ENCODE results near the gene PTBP3.
"Not testable (repeated sequence)": the region's sequence is repeated elsewhere in the genome, so short reads cannot be mapped to it uniquely, and the experiment has no call there.

The PTBP3 gene

GRCh38 chr9:112200711-112201110 lies 132.7 kb downstream of the PTBP3 start:
- DNase-seq (ENCODE audit: low read depth), result no peak

GRCh38 chr9:112198646-112199045 lies 134.8 kb downstream of the PTBP3 start:
- DNase-seq (ENCODE audit: low read depth), result no peak

GRCh38 chr9:112194969-112195431 lies 138.4 kb downstream of the PTBP3 start:
- no peak for DNase-seq (ENCODE audit: low read depth)

GRCh38 chr9:112193572-112194288 lies 139.7 kb downstream of the PTBP3 start:
- no peak for DNase-seq (ENCODE audit: low read depth)

- not testable (repeated sequence) for DNase-seq (ENCODE audit: low read depth)
Measured at GRCh38 chr9:112190320-112190719, 143.1 kb downstream of the PTBP3 start.

- no peak for DNase-seq (ENCODE audit: low read depth)
Measured at GRCh38 chr9:112188884-112189283, 144.5 kb downstream of the PTBP3 start.

- no peak for DNase-seq (ENCODE audit: low read depth)
Measured at GRCh38 chr9:112187404-112187803, 146.0 kb downstream of the PTBP3 start.

- no peak for DNase-seq (ENCODE audit: low read depth)
Measured at GRCh38 chr9:112186695-112187094, 146.7 kb downstream of the PTBP3 start.

- no peak for DNase-seq (ENCODE audit: low read depth)
Measured at GRCh38 chr9:112184946-112185345, 148.5 kb downstream of the PTBP3 start.

GRCh38 chr9:112184221-112184620 lies 149.2 kb downstream of the PTBP3 start:
- DNase-seq (ENCODE audit: low read depth), result no peak

- DNase-seq (ENCODE audit: low read depth), result no peak
Measured at GRCh38 chr9:112180387-112180881, 153.0 kb downstream of the PTBP3 start.

- DNase-seq (ENCODE audit: low read depth), result no peak
Measured at GRCh38 chr9:112179816-112180215, 153.6 kb downstream of the PTBP3 start.

- no peak for DNase-seq (ENCODE audit: low read depth)
Measured at GRCh38 chr9:112176524-112176923, 156.9 kb downstream of the PTBP3 start.

GRCh38 chr9:112175796-112176315 lies 157.6 kb downstream of the PTBP3 start:
- no peak for DNase-seq (ENCODE audit: low read depth)

GRCh38 chr9:112174965-112175795 lies 158.2 kb downstream of the PTBP3 start, which contains the start of gene SUSD1:
TSS of gene SUSD1 (minus strand) at chr9:112175297. CDS start at chr9:112175235, 62 bp downstream.
- DNase-seq (ENCODE audit: low read depth), result no peak

- DNase-seq (ENCODE audit: low read depth), result peak; percentile 44
Measured at GRCh38 chr9:112174222-112174964, 159.0 kb downstream of the PTBP3 start.

- DNase-seq (ENCODE audit: low read depth), result no peak
Measured at GRCh38 chr9:112173489-112174221, 159.8 kb downstream of the PTBP3 start.

GRCh38 chr9:112170968-112171367 lies 162.5 kb downstream of the PTBP3 start:
- no peak for DNase-seq (ENCODE audit: low read depth)

GRCh38 chr9:112170235-112170634 lies 163.2 kb downstream of the PTBP3 start:
- no peak for DNase-seq (ENCODE audit: low read depth)

GRCh38 chr9:112169368-112169767 lies 164.1 kb downstream of the PTBP3 start:
- no peak for DNase-seq (ENCODE audit: low read depth)

- DNase-seq (ENCODE audit: low read depth), result no peak
Measured at GRCh38 chr9:112168197-112168596, 165.2 kb downstream of the PTBP3 start.

All from stimulated activated CD8-positive, alpha-beta memory T cell treated with anti-CD3 and anti-CD28 coated beads, Interleukin-7, amount 100 ng/mL, for 24 hours (primary cell).